Smooth muscle cell (in vitro differentiated cells): ENCODE measurements around the gene SLC2A6. TPM values are rescaled to one million over a fixed set of nuclear protein-coding genes. Genes with fewer than 3 reads are reported as not detected.

Experiments used
- DNase-seq: peaks from one replicate; lab custom pipeline; 2025; ENCODE audit not compliant: unreplicated experiment; lab: John Stamatoyannopoulos, UW
- H2AFZ ChIP-seq: fragments of 200-600 bp; sonication (generic); 2 replicates; pipeline ENCODE4 v1.6.0; 2016; ENCODE audit warnings: antibody characterized with exemption, low read depth, mild to moderate bottlenecking
- H3F3A ChIP-seq: fragments of 200-600 bp; sonication (generic); 2 replicates; pipeline ENCODE4 v1.6.0; 2017; ENCODE audit warnings: antibody characterized with exemption, low read depth
- H3K27ac ChIP-seq: fragments of 200-600 bp; sonication (generic); 2 replicates; pipeline ENCODE4 v1.5.1; 2016; ENCODE audit warnings: low read depth, mild to moderate bottlenecking
- H3K27me3 ChIP-seq: fragments of 200-600 bp; sonication (generic); 2 replicates; pipeline ENCODE4 v1.6.1; 2016; ENCODE audit warnings: low read depth, mild to moderate bottlenecking
- H3K36me3 ChIP-seq: fragments of 200-600 bp; sonication (generic); 2 replicates; pipeline ENCODE4 v1.5.1; 2016; ENCODE audit warnings: low read depth
- H3K4me1 ChIP-seq: fragments of 200-600 bp; sonication (generic); 2 replicates; pipeline ENCODE4 v1.5.1; 2016; ENCODE audit warnings: low read depth
- H3K4me2 ChIP-seq: fragments of 200-600 bp; sonication (generic); 2 replicates; pipeline ENCODE4 v1.6.0; 2016; ENCODE audit warnings: mild to moderate bottlenecking
- H3K4me3 ChIP-seq: fragments of 200-600 bp; sonication (generic); 2 replicates; pipeline ENCODE4 v1.5.1; 2016; ENCODE audit warnings: mild to moderate bottlenecking
- H3K79me2 ChIP-seq: fragments of 200-600 bp; sonication (generic); 2 replicates; pipeline ENCODE4 v1.6.0; 2016; ENCODE audit warnings: low read depth, mild to moderate bottlenecking
- H3K9ac ChIP-seq: fragments of 200-600 bp; sonication (generic); 2 replicates; pipeline ENCODE4 v1.6.0; 2016; ENCODE audit warnings: low read depth
- H3K9me3 ChIP-seq: fragments of 200-600 bp; sonication (generic); replicated peaks from 2 replicates; pipeline ENCODE4 v1.5.1; 2016; ENCODE audit warnings: low read depth
- H4K20me1 ChIP-seq: fragments of 200-600 bp; sonication (generic); 2 replicates; pipeline ENCODE4 v1.6.0; 2016; ENCODE audit warnings: low read depth
- CTCF ChIP-seq: fragments of 200-600 bp; sonication (generic); IDR thresholded peaks from 2 replicates; pipeline ENCODE4 v1.5.1; 2017; ENCODE audit warnings: borderline replicate concordance, mild to moderate bottlenecking, antibody characterized with exemption; ENCODE audit not compliant: insufficient read depth, poor library complexity, severe bottlenecking
- WGBS: methylation state at CpG from one replicate; pipeline ENCODE4 v1.1.7; 2016; ENCODE audit warnings: low lambda C conversion rate; 5-methylcytosine and 5-hydroxymethylcytosine counted together
- polyA plus RNA-seq: library from polyadenylated mRNA; unstranded; fragments of >200 nt; fragmentation: Nextera tagmentation; extraction: Ambion mirVana; gene quantifications from 2 replicates; pipeline ENCODE4 v1.2.1, GENCODE V29; 2016
- total RNA-seq: library from RNA; depleted of rRNA; stranded (reverse); fragments of >200 nt; gene quantifications from 2 replicates; pipeline ENCODE4 v1.2.3, GENCODE V29; 2014

SLC2A6 gene
- total and polyA plus RNA-seq, 2 experiments from 2014 or later: 13.8 to 21.0 TPM

- Histone ChIP-seq H3K27ac (no peak overlapping the region), H3K4me1 (peaks cover 11% of the 10 kb centered on the region), H3K36me3 (no peaks in the 10 kb centered on the region), H2AFZ (no peak overlapping the region), H3K4me3 (no peak overlapping the region), H4K20me1 (peaks cover 15% of the 10 kb centered on the region), H3F3A (no peaks in the 10 kb centered on the region), H3K27me3 (no peaks in the 10 kb centered on the region), H3K9ac (no peak overlapping the region), H3K79me2 (peaks cover 12% of the 10 kb centered on the region), H3K9me3 (no peaks in the 10 kb centered on the region), H3K4me2 (no peak overlapping the region)
- TF ChIP-seq CTCF: no peak
- WGBS: 87% methylated on average over 27 of the region's 27 CpGs
- no peak for DNase-seq
Measured at GRCh38 chr9:133476036-133476931, 2.6 kb downstream of the SLC2A6 start.

GRCh38 chr9:133475292-133476012, 3.4 kb downstream of the SLC2A6 start:
- Histone ChIP-seq H3F3A (no peaks in the 10 kb centered on the region), H3K4me1 (peaks cover 11% of the 10 kb centered on the region), H3K27me3 (no peaks in the 10 kb centered on the region), H3K36me3 (no peaks in the 10 kb centered on the region), H3K79me2 (peaks cover 12% of the 10 kb centered on the region), H3K9me3 (no peaks in the 10 kb centered on the region), H3K4me3 (no peak overlapping the region), H3K4me2 (no peak overlapping the region), H2AFZ (no peak overlapping the region), H3K9ac (no peak overlapping the region), H3K27ac (no peak overlapping the region), H4K20me1 (peaks cover 15% of the 10 kb centered on the region)
- no peak for TF ChIP-seq CTCF
- no peak for DNase-seq
- 97% methylated on average over 27 of the region's 27 CpGs for WGBS

GRCh38 chr9:133474853-133475252, 4.0 kb downstream of the SLC2A6 start:
- no peak for TF ChIP-seq CTCF
- Histone ChIP-seq H3K4me1 (peaks cover 11% of the 10 kb centered on the region), H3K9me3 (no peaks in the 10 kb centered on the region), H3K27me3 (no peaks in the 10 kb centered on the region), H3K36me3 (no peaks in the 10 kb centered on the region), H3F3A (no peaks in the 10 kb centered on the region), H3K79me2 (peaks cover 12% of the 10 kb centered on the region), H3K9ac (no peak overlapping the region), H2AFZ (no peak overlapping the region), H3K27ac (no peak overlapping the region), H4K20me1 (peaks cover 15% of the 10 kb centered on the region), H3K4me2 (no peak overlapping the region), H3K4me3 (no peak overlapping the region)
- WGBS: 97% methylated on average over 13 of the region's 20 CpGs
- DNase-seq: no peak
